Chondrocyte (in vitro differentiated cells): ENCODE measurements around the gene SMARCA4. TPM values are rescaled to one million over a fixed set of nuclear protein-coding genes. Genes with fewer than 3 reads are reported as not detected.

Experiments used
- DNase-seq: peaks from one replicate; pipeline ENCODE4 v3.0.0; 2021; ENCODE audit warnings: mixed read lengths, low spot score
- H3K27ac Mint-ChIP-seq: one replicate; pipeline ENCODE4 v1.8.0; 2021; ENCODE audit warnings: mild to moderate bottlenecking, moderate library complexity, mixed read lengths; ENCODE audit not compliant: unreplicated experiment
- H3K27me3 Mint-ChIP-seq: 2 replicates; pipeline ENCODE4 v1.8.0; 2021; ENCODE audit warnings: low read depth, mixed read lengths
- H3K36me3 Mint-ChIP-seq: 2 replicates; pipeline ENCODE4 v1.8.0; 2021; ENCODE audit warnings: low read depth, mixed read lengths
- H3K4me1 Mint-ChIP-seq: 2 replicates; pipeline ENCODE4 v1.8.0; 2021; ENCODE audit warnings: low read depth, mild to moderate bottlenecking, mixed read lengths
- H3K4me3 Mint-ChIP-seq: one replicate; pipeline ENCODE4 v1.8.0; 2021; ENCODE audit warnings: mild to moderate bottlenecking, moderate library complexity, mixed read lengths; ENCODE audit not compliant: unreplicated experiment
- H3K9me3 Mint-ChIP-seq: 2 replicates; pipeline ENCODE4 v1.8.0; 2021; ENCODE audit warnings: low read depth, mixed read lengths
- total RNA-seq: library from RNA; stranded (reverse); gene quantifications from 3 replicates; pipeline ENCODE4 v1.2.1, GENCODE V29; 2021
- TF ChIP-seq, protein P1 (sequence below): fragments of 200-600 bp; sonication (generic); IDR thresholded peaks from 2 replicates; pipeline ENCODE4 v1.5.0; 2021; ENCODE audit warnings: antibody characterized with exemption, mild to moderate bottlenecking, moderate library complexity

SMARCA4 gene
- total RNA-seq, 1 donor from 2014 or later = 107 TPM

DNA sequence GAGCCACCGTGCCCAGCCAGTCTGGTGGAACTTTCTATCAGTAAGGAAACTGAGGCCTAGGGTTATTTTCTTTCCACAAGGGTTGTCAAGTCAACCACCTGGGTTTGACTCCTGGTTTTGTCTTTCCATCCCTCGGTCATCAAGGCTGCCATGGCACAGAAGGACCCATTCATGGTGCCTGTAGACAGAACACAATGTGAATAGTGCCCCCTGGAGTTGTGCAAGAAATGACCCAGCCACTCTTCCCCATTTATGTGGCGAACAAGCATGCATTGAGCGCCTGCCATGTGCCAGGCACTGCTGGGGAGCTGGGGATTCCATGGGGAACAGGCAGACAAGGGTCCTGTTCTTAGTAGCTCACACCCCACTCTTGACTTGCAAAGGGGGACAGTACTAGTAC is 4.1 kb downstream of the SMARCA4 start:
- H3K4me3 Mint-ChIP-seq = no peak overlapping the region
- TF ChIP-seq, protein P1, sequence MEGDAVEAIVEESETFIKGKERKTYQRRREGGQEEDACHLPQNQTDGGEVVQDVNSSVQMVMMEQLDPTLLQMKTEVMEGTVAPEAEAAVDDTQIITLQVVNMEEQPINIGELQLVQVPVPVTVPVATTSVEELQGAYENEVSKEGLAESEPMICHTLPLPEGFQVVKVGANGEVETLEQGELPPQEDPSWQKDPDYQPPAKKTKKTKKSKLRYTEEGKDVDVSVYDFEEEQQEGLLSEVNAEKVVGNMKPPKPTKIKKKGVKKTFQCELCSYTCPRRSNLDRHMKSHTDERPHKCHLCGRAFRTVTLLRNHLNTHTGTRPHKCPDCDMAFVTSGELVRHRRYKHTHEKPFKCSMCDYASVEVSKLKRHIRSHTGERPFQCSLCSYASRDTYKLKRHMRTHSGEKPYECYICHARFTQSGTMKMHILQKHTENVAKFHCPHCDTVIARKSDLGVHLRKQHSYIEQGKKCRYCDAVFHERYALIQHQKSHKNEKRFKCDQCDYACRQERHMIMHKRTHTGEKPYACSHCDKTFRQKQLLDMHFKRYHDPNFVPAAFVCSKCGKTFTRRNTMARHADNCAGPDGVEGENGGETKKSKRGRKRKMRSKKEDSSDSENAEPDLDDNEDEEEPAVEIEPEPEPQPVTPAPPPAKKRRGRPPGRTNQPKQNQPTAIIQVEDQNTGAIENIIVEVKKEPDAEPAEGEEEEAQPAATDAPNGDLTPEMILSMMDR = peak; percentile 30
- no peaks in the 10 kb centered on the region for H3K27me3 Mint-ChIP-seq
- H3K27ac Mint-ChIP-seq = no peak overlapping the region
- H3K4me1 Mint-ChIP-seq = peaks cover 51% of the 10 kb centered on the region
- H3K36me3 Mint-ChIP-seq = no peaks in the 10 kb centered on the region
- no peaks in the 10 kb centered on the region for H3K9me3 Mint-ChIP-seq
- no peak for DNase-seq

DNA sequence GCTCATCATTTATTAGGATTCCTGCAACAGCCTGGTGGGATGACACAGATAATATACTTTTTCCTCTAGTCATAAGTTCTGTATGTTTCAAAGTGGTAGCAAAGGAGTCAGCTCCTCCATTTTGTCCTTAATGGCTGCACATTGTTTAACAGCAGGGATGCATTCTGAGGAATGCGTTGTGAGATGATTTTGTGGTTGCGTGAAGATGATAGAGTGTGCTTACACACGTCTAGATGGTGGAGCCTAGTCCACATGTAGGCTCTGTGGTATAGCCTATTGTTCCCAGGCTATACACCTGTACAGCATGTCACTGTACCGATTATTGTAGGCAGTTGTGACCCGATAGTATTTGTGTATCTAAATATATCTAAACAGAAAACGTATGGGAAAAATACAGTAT is 4.6 kb downstream of the SMARCA4 start:
- Mint-ChIP-seq H3K4me1 (peaks cover 48% of the 10 kb centered on the region), H3K9me3 (no peaks in the 10 kb centered on the region), H3K27ac (no peak overlapping the region), H3K27me3 (no peaks in the 10 kb centered on the region), H3K4me3 (no peak overlapping the region), H3K36me3 (no peaks in the 10 kb centered on the region)
- TF ChIP-seq, protein P1 = no peak
- no peak for DNase-seq

DNA sequence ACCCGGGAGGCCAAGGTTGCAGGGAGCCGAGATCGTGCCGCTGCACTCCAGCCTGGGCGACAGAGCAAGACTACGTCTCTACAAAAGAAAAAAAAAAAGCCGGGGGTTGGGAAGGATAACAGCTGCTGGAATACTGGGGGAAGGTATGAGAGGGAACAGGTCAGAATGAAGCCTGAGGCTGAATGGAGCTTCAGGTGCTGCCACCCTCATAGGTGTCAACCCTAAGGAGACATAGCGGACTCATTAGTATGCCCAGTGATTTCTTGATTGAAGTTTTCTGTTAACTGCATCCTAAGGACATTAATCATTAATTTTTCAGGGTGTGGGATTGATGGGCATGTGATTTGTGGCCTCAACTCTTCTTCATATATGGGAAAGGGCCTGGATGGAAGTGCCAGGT is 6.0 kb downstream of the SMARCA4 start:
- peaks cover 46% of the 10 kb centered on the region for H3K4me1 Mint-ChIP-seq
- TF ChIP-seq, protein P1 = no peak

DNA sequence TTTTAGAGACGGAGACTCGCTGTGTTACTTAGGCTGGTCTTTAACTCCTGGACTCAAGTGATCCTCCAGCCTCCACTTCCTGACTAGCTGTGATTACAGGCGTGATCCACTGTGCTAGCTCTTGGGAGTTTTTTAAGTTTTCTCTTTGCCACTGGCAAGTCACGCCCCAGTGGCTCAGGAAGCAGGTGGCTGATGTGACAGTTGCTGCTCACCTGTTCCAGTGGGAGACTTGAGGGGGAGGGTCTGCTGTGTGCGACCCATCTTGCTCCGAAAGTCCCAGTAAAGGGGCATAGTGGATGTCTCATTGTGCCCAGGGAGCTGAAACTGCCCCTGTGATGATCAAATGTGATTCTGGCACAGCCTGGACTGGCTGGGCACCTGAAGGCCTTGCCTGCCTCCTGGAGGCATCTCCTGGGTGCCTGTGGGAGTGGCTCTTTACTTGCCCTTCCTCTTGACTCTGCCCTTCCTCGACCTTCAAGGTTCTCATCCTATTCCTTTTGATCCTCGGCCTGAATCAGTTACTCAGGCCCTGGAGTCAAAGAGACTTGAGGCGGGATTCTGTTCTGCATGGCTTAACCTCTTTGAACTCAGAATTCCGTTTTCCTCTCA is 7.8 kb downstream of the SMARCA4 start:
- peaks cover 34% of the 10 kb centered on the region for H3K4me1 Mint-ChIP-seq
- DNase-seq = no peak
- no peak overlapping the region for H3K4me3 Mint-ChIP-seq
- no peaks in the 10 kb centered on the region for H3K27me3 Mint-ChIP-seq
- H3K9me3 Mint-ChIP-seq = no peaks in the 10 kb centered on the region
- no peaks in the 10 kb centered on the region for H3K36me3 Mint-ChIP-seq
- TF ChIP-seq, protein P1 = no peak
- peak overlapping the region; percentile 67 for H3K27ac Mint-ChIP-seq

More for the DNA sequence above, 6.0 kb downstream of the SMARCA4 start:
- H3K36me3 Mint-ChIP-seq = no peaks in the 10 kb centered on the region
- H3K4me3 Mint-ChIP-seq = no peak overlapping the region
- H3K9me3 Mint-ChIP-seq = no peaks in the 10 kb centered on the region
- no peak for DNase-seq
- H3K27me3 Mint-ChIP-seq = no peaks in the 10 kb centered on the region
- H3K27ac Mint-ChIP-seq = no peak overlapping the region

DNA sequence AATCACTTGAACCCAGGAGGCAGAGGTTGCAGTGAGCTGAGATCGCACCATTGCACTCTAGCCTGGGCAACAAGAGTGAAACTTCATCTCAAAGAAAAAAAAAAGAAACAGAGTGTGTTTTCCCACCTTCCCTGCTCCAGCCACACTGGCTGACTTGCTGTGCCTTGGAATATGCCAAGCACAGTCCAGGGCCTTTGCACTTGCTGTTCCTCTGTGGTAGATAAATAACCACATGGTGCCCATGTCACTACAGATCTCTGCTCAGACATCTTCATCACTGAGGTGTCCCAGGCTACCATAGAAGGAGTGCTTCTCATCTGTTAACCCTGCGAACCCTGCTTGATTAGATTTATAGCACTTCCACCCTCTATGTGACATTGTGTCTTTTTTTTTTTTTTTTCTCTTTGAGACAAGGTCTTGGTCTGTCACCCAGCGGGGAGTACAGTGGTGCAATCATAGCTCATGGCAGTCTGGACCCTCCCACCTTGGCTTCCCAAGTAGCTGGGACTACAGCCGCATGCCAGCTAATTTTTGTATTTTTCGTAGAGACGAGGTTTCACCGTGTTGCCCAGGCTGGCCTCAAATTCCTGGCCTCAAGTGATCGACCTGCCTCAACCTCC is 10.4 kb downstream of the SMARCA4 start:
- DNase-seq = no peak
- H3K4me3 Mint-ChIP-seq = no peak overlapping the region
- no peaks in the 10 kb centered on the region for H3K9me3 Mint-ChIP-seq
- H3K4me1 Mint-ChIP-seq = peaks cover 36% of the 10 kb centered on the region
- H3K27me3 Mint-ChIP-seq = no peaks in the 10 kb centered on the region
- TF ChIP-seq, protein P1 = no peak
- no peak overlapping the region for H3K27ac Mint-ChIP-seq
- H3K36me3 Mint-ChIP-seq = no peaks in the 10 kb centered on the region
